Left colon (tissue), 2 donors: ENCODE results near the gene EML1. TPM values are rescaled to one million over a fixed set of nuclear protein-coding genes. Genes with fewer than 3 reads are reported as not detected.
A peak's percentile ranks its signal among the peaks of the same experiment; 100 is the strongest.

Experiments
- ATAC-seq: fragments of 200-7000 bp; cut with Tn5 transposase; one replicate; pipeline ENCODE4 v1.9.1; 2020; ENCODE audit warnings: mild to moderate bottlenecking, moderate library complexity
- DNase-seq, 2 donors: peaks; one replicate each; pipeline ENCODE4 v3.0.0-alpha.2; 2020
- intact Hi-C, 2 donors: fragments of 100-400 bp; cut with DNase I in 1 of 2; cut with micrococcal nuclease in 1 of 2; formaldehyde crosslinking; loops; one replicate each; pipeline versions ENCODE4 v1.11.2 to v1.14.0; 2022; cut with DNase I, micrococcal nuclease
- total RNA-seq, 2 donors: library from RNA; stranded (reverse); fragmentation: NEBNext Ultra II Directional; extraction: Animal tissue kit (Norgen Biotek cat#: 25700); gene quantifications; one replicate each; pipeline ENCODE4 v1.2.1, GENCODE V29; 2021
- donor health status: DM: no; HTN: no; CAD: no.
- donor health status: DM: yes; HTN: yes; CAD: no.

Gene EML1
- total RNA-seq, 2 donors from 2014 or later: 3.8 to 14.5 TPM

GRCh38 chr14:99792551-99793212 lies 531 bp upstream of the EML1 start:
- DNase-seq: peak in 1 of 2 donors; percentile 19
- intact Hi-C loops: loop anchor here in 1 of 2 donors (5.0 kb wide), 1 partner anchor 60 kb away; no protein-coding TSS in a partner anchor
- ATAC-seq: no peak

DNA sequence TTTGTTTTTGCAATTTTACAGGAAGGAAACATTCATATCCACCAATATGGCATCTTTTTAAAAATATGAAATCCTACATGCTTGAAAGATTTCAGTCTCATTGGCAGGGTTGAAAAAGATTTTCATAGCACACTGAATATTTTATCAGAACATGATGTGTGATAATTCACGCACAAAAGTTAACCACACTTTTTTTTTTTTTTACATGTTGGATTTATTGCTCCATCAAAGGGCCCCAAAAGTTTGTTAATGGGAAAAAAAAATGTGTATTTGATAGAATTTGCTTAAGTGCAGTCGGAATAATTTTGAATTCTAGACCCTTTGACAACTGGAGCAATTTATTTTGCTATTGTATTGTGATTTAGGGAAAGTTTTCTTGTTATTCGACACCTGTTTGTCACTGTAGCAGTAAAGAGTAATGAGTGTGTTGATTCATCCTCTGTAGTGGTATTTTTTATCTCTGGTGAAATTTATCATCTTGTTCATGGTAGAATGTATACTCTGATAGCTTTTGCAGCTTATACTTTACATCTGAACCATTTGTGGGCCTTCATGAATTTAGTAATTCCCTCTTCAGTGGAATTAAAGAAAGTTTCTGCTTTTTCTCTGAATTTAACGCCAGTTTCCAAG lies 1.1 kb downstream of the EML1 start:
- intact Hi-C loops: loop anchor here in 1 of 2 donors (5.0 kb wide), 1 partner anchor 62 kb away; no protein-coding TSS in a partner anchor
- DNase-seq (no peak), ATAC-seq (no peak)

GRCh38 chr14:99795046-99795445 lies 1.8 kb downstream of the EML1 start:
- ATAC-seq (no peak), DNase-seq (no peak)
- intact Hi-C loops: no loop called here

GRCh38 chr14:99797231-99797630 lies 4.0 kb downstream of the EML1 start:
- intact Hi-C loops: no loop called here
- DNase-seq (no peak), ATAC-seq (no peak)

- intact Hi-C loops: no loop called here
- no peak for ATAC-seq
- no peak for DNase-seq
Observed at GRCh38 chr14:99800781-99801180, 7.6 kb downstream of the EML1 start.

DNA sequence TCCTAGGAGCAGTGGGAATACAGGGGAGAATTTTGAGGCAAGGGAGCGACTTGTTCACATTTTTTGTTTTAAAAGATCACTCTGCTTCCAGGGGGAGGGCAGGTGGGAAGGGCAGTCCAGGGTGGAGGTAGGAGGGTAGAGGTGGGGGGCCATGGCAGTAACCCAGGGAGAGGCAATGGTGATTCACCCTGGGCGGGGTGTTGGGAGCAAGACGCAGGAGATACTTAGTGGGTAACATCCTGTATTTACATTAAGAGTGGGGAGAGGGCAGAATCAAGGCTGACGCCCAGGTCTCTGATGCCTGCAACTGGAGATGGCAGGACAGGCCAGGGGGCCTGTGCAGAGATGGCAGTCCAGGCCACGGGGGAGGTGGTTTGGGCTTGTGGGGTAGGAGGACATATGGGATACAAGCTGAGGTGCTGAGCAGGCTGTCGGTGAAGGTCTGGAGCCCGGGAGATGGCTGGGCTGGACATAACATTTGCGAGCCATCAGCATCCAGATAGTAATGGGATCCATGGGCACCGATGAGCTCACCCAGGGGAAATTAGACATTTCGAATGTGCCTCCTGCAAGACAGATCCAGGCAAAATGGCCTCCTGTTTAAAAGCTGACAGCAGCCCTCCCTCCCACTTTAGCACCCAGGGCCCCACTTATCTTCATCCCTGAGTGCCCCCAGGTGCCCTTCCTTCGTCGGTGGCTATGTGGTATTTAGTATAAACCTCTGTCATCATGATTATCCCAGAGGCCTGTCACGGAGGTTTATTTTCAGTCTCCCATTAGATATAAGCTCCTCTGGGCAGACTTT lies 9.3 kb downstream of the EML1 start:
- intact Hi-C loops: no loop called here
- DNase-seq: no peak
- no peak for ATAC-seq

DNA sequence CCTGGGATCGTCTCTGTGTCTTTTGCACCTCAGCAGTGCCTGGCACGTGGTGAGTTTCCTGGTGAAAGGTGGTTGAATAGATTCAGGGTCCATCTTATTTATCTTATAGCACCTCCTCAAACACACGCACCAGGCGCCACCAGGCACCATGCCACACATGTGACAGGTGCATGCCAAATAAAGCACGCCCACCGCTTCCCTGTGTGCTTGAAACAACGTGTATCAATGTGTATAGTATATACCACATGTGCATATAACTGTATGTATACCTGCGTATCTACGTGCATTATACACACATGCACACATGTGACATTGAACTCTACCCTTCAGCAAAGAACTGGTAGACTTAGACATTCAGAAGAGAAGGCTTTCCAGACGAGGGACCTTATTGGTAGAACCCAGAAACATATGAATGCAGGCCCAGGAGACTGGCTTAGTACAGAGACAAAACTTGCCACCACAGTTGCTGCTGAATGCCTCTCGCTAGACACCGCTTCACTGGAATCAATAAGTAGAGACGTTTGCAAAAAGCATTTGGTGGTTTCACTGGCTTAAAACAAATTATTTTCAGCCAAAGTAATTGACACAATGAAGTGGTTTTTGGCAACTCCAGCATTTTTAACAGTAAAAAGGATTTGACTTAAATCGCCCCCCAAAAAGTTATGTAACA lies 10.0 kb downstream of the EML1 start:
- ATAC-seq (no peak), DNase-seq (no peak)
- intact Hi-C loops: no loop called here

GRCh38 chr14:99803803-99804202 lies 10.6 kb downstream of the EML1 start:
- DNase-seq (no peak), ATAC-seq (no peak)
- intact Hi-C loops: no loop called here

DNA sequence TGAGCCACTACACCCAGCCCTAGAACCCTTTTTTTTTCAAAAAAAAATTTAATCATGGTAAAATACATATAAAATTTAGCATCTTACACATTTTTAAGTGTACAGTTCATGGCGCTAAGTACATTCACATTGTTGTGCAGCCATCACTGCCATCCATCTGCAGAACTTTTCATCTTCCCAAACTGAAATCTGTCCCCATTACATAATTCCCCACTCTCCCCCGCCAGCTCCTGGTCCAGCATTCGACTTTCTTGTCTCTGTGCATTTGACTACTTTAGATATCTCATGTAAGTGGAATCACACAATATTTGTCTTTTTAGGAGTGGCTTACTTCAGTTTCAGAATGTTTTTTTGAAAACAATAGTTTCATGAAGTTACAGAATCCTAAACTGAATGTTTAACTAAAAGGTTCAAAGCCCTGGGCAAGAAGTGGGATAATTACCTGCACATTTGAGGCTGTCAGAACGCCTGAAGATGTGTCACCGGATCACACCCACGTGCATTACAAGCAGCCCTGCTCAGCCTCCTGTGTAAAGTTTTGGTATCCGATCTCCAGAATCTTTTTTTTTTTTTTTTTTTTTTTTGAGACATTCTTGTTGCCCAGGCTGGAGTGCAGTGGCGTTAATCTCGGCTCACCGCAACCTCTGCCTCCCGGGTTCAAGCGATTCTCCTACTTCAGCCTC lies 12.7 kb downstream of the EML1 start:
- intact Hi-C loops: no loop called here
- ATAC-seq (no peak), DNase-seq (no peak)

- ATAC-seq (no peak), DNase-seq (no peak)
- intact Hi-C loops: no loop called here
Observed at GRCh38 chr14:99806836-99807235, 13.6 kb downstream of the EML1 start.

DNA sequence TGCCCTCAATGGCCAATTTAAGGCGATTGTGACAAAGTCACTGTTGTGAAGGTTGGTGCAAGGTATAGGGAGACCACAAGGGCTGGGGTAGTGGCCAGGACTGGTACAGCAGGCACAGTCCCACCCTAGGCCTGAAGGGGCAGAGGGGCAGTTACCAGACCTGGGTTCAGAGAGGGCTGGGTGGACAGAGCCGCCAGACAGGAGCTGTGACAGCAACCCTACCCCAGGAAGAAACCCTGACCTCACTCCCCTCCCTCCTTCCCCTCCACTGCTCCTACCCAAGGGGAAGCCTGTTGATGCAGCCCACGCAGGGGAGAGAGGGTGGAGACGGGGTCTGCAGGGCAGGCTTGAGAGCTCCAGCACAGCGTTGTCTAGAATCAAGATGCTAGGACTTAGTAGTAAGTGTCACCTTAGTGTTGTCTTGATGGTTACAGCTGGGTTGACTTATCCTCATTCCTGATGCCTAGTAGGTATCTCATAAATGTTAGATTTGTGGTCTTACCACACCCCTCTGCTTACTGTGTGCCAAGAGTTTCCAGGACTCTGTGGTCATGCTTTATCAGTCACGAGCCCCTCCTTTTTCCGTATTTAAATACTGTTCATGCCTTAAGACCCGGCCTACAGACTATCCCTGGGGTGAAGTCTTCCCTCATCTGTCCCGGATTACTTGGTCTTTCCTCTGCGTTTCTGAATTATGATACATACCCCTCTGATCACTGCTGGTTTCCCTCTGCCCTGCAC lies 14.4 kb downstream of the EML1 start:
- ATAC-seq (no peak), DNase-seq (no peak)
- intact Hi-C loops: no loop called here

- DNase-seq: no peak
- no peak for ATAC-seq
- intact Hi-C loops: no loop called here
Observed at GRCh38 chr14:99808154-99808505, 14.9 kb downstream of the EML1 start.

DNA sequence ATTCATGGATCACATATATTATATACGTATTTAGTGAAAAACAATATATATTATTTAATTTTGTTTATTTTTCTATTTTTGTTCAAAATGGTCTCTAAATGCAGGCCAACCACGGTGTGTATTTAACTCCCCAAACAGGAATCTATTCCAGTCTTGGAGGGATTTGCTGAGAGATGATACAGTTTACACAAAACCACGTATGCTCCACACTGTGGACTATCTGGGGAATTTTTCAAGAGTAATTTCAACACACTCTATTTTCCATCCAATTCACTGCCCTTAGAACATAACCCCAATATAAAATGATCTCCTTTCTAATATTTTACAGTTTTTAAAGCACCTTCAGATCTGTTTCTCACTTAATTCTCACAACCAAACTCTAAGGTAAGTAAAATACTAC lies 15.3 kb downstream of the EML1 start:
- ATAC-seq (no peak), DNase-seq (no peak)
- intact Hi-C loops: no loop called here

- intact Hi-C loops: no loop called here
- no peak for ATAC-seq
- DNase-seq: peak in 1 of 2 donors; percentile 63
Observed at GRCh38 chr14:99809360-99809759, 16.1 kb downstream of the EML1 start.

GRCh38 chr14:99809859-99810558 lies 16.8 kb downstream of the EML1 start:
- ATAC-seq: no peak
- no peak for DNase-seq
- intact Hi-C loops: no loop called here

DNA sequence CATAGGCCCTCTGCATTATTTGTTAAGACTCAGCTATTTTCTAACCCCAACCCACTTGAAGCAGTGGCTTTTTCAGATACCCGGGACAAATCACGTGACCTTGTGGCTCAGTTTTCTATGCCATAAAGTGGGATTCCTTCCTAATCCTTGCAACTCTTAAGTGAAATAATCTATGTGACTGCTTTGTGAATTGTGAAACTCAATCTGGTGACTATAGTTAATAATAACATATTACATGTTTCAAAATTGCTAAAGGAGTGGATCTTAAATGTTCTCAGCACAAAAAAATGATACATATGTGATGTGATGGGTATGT lies 17.3 kb downstream of the EML1 start:
- DNase-seq: no peak
- intact Hi-C loops: no loop called here
- no peak for ATAC-seq

GRCh38 chr14:99812096-99812750 lies 19.0 kb downstream of the EML1 start:
- ATAC-seq: no peak
- intact Hi-C loops: no loop called here
- DNase-seq: no peak
